GM18861 (cell line): Measurements from ENCODE around the gene SMOC1.

ENCODE experiments used
- ATAC-seq: cut with Tn5 transposase; IDR thresholded peaks from one replicate; pipeline ENCODE4 v1.9.1; 2021; ENCODE audit not compliant: unreplicated experiment

The SMOC1 gene

DNA sequence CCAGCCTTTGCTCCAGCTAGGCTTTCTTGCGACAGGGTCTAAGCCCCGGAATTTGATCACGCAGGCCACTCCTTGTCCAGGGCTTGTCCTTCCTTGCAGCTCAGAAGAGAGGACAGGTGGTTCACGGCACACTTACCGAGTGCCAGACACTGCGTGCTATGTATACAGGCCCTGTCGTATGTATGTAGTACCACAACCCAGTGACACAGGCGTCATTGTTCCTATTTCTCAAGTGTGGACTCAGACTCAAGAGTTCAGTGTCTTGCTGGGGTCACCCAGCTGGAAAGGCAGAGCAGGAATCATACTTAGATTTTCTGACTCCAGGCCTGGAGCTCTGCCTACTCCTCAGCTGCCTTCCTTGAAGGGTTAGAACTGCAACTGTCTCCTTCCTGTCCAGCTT is 153.9 kb downstream of the SMOC1 start:
- ATAC-seq, result no peak

DNA sequence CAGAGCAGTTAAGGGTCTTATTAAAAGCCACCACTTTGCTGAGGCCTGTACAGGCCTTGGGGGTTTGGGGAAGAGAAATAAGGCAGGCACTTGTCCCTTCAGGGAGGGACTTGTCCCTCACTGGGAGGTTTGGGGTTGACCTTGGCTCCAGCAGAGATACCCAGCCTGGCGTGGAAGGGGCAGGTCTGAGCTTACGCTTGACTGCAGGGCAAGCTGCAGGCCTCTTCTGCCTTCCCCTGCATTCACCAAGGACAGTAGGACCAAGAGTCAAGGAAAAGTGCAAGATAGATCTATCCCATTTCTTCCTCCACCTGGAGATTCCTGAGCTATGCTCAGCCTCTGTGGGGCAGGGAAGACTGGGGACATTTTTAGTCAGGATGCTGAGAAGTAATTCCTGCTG is 154.3 kb downstream of the SMOC1 start:
- no peak for ATAC-seq

DNA sequence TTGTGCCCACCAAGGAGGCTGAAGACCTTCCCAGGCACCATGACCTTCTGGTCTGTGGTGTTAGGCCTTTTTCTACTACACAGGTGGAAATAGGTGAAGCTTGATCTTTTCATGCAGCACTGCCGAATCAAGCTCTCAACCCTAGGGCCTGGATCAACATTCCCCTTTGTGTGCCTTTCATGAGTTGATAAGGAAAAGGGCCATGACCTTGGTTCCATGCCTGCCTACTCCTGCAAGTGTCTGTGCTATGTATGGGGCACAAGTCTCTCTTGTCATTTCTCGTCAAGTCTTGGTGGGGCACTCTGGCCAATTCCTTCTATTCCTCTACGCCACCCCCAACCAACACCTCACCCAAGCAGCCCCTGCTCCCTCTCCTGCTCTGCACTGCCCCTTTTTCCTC is 155.0 kb downstream of the SMOC1 start:
- no peak for ATAC-seq

DNA sequence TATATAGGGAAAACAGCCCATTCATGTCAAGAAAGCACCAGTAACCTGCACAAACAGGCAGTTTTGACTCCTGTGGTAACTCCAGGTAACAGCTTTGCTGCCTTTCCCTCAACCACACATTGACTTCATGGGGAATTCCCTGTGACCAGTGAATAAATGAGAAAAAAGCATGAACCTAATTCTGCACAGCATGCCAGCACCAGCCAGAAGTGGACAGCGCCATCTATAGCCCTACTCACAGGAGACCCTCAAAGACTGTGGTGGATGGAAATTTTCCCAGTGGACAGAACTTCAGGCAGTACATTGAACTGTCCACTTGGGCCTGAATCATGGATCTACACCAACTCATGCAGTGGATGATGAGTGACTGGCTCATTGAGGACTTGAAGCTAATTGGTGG is 157.4 kb downstream of the SMOC1 start:
- no peak for ATAC-seq

DNA sequence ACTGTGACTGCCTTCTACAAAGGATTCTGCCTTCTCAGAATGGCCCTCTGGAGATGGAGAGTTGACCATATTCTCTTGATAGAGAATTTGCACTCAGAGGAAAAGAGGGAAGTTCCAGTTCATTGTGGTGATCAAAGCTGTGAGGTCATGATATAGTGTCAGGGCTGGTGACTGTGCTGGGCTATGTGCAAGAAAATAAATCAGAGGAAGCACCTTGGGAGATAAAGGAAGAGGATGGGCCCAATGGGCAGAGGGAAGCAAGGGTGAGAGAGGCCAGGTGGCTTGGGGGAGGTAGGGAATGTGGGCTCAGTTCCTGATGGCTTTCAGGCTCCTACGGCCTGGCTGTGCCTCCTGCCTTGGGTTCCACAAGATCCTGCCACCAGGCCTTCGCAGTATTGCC is 163.8 kb downstream of the SMOC1 start:
- ATAC-seq, result no peak

DNA sequence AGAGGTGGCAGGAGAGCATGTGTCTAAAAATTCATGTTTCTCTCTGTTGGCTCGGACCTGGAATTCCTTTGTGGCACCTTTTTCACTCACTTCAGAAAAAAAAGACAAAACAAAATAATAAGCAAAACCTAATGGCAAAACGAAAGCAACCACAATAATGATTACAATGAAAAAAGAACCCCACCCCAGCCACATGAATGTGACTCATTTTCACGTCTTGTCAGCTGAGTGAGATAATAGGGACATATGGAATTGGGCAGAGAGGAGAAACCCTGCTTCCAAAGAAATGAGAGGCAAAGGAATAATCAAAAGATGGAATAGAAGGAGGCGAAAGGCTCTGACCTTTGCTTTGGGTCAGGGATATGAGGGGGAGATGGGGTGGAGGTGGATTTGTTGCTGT is 166.1 kb downstream of the SMOC1 start:
- no peak for ATAC-seq

DNA sequence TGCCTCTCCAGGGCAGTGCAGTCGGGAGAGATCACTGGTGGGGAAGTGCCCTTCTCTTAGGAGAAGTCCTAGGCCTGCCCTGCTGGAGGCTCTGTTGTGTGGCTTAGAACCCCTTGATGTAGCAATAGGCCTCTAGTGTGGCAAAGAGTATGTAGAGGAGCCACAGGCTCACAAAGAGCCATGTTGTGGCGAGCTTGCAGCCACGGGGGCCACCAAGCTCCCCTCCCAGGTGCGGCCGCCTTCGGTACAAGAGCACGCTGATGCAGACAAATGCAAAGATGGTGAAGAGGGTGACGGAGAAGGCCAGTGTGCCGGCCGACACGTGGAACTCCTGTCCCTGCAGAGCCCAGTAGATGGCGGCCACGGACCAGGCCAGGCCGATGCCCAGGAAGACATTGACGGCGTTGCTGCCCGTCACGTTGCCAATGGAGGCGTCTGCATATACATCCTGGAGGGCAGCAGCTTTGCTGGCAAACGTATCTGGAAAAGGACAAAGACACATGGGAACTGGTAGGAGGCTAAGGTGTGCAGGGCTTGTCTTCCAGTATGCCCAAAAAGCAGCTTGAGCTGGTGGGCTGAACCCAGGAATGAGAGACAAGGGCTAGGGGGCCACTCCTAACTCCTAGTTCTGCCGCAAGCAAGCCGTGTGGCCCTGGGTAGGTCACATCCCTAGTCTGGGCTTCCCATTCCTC is 166.8 kb downstream of the SMOC1 start:
- ATAC-seq, result no peak

DNA sequence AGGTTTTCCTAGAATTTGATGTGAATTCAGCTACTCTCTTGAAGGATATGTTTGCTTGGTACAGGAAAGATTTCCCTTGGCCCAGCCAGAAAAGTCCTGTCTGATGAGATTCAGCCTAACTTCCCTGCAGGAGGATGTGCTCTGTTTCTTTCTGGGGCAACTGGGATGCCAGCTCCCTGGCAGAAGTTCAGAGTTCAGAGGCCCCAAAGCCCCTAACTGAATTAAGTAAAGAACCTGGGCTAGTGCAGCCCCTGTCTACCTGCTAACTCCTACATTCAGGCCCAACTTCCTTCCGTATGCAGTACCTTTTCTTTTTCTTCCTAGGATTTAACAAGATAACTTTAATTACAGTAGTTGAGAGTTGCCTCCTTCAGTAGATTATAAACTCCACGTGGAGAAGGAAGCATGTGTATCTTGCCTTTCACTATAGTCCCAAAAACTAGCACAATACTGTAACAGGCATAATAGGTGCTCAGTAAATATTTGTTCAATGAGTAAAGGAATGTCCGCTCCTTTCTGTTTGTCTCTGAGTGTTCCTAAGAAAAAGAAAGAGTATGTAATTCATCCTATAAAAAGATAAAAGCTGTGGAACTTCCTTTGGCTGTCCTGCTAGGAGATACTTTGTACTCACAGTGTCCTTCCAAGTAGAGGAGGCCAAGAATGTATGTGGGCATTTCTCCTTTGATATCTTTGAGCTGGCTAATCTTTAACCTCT is 168.5 kb downstream of the SMOC1 start:
- ATAC-seq, result no peak

DNA sequence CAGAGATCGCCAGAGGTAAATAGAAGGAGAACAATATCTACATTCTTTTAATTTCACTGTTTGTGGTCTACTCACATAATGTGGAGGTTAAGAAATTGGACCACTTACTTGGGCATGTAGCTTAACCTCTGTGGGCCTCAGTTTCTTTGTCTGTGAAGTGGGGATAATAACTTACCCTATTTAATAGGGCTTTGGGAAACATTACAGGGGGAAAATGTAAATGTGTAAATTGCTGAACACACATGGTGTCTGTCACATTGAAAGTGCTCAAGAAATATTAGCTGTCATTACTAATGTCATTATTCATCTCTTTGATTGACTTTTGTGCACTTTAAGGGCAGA is 169.1 kb downstream of the SMOC1 start:
- no peak for ATAC-seq

DNA sequence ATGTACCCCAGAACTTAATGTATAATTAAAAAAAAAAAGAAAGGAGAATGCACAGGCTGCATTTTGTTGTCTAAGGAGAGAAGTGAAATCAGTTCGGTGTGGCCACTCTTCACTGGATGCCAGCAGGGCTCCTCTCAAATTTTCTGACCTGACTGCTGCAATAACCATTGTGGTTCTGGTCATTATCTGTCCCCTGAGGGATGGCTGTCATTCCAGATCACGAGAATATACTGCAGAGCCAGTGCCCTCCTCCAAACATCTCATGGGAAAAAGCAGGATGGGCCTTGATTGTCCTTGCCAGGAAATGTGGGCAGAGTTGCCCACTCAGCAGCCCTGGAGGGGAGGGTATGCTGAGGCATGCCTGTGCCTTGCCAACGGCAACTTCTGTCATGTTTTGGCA is 170.4 kb downstream of the SMOC1 start:
- no peak for ATAC-seq

DNA sequence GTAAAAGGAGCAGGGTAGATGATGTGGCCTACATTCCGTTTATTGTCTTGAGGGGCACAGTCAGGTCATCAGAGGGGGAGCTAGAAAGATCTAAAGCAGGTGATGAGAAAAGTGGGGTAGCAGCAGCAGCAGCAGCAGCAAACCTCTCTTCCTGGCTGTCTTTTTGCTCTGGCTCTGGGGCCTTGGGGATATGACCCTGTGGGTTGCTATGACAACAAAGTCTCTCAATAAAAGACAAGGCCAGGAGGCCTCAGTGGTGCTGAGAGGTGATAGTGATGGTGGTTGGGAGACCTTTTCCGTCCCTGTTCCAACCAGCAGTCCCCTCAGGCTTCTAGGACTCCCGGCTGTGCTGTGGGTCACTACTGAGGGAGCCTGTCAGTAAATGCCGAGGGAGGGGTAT is 170.9 kb downstream of the SMOC1 start:
- ATAC-seq, result no peak

DNA sequence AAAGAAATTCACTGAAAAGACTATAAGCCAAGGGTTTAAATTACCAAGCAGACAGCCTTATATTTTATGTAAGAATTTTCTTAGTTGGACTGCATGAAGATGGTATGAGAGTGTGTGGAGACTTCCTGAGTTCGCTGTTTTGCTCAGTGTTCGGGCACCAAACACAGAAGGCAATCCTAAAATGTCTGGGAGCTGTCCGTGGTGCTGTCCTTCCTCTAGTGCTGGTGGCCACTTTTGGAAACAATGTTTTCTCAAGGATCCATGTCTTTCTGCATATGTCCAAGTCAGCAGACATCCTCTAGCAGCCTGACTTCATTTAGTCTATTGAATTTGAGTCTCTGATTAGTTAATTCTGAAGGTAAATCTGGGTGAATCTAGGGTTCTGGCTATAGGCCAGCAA is 173.8 kb downstream of the SMOC1 start:
- no peak for ATAC-seq

DNA sequence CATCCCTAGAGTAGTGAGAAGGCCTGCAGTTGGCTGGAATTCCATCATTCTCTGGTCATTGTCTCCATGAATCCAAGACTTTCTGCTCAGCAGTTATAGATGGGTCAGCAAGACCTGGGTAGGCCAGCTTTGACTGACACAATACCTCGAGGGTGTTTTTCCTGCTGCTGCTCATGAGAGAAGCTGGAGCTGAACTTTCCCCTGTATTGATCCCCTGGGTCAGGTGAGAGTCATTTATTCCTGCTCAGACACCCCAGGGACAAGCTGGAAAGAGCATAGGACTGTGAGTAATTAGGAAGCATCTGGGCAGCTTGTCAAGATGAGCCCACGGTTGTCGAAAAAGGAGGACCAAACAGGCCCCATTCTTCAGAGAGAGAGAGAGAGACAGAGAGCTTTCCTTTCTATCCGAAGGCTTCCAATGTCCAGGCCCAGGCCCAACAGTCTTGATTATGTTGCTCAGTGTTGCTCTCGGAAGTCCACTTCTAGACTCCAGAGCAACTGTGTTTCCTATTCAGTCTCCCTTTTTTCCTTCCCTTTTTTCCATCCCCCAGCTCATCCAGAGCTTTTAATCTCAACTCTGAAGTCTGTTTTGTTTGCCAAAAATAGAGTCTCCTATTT is 178.4 kb downstream of the SMOC1 start:
- ATAC-seq, result no peak

DNA sequence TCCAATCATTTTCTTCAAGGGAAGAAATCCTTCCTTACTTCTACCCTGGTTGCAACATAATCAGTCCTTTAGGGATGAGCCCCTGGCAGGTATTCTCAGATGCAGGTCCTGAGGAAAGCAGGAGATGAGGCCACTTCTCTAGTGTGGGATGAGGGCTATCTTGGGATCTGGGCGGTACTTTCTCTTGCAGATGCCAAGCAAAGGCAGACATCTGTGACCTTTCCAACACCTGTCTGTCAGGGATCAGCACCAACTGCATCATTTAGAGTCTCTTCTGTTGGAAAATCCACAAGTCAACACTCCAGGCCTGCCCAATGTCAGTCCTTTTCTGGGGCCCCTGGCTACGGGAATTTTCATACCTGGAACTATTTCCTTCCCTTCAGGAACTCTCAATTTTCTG is 180.3 kb downstream of the SMOC1 start:
- ATAC-seq, result no peak

DNA sequence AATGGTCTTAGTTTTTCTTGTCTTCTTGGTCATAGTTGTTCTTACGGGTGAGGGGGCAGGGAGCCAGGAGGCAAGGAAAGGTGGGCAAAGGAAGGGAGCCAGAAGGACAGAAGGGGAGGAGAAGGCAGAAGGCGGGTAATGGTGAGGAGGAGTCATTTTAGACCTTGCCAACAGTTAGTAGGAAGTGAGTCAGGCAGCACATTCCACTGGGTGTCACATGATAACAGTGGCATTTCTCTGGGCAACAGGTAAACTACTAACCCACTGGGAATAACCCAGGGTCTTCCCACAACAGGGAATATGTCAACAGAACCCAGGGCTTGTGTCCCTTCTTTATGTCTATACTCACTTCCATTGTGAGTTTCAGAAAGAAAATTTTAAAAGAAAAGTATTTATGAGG is 181.9 kb downstream of the SMOC1 start:
- no peak for ATAC-seq

DNA sequence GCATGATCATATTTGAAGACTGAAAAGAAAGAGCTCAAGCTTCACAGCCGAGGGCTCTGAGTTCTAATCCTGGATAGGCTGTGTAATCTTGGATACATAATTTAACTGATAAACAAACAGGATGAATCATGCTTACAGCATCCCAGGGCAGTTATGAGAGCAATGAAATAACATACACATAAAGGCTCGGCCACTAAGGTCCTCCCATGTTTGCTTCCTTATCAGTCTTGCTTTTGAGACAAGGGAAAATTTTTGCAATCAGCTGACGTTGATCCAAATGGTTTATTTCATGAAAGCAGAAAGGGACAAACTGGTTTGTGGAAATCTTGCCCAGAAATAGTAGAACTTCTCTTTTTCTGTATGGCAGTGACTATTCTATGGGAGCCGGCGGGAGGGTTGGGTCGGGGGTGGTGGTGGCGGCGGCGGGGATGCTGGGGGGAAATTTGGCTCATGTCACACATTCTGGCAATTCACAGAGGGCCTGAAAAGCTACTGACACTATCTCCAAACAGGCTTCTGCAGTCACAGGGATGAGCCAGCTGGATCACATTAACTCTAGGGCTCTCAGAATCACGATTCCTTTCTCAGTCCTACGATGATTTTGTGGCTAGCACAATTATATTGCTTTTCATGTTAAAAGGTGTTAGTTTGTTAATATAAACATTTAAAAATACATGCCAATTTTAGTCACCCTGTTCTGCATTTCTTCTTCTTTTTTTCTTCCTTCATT is 185.1 kb downstream of the SMOC1 start:
- no peak for ATAC-seq

DNA sequence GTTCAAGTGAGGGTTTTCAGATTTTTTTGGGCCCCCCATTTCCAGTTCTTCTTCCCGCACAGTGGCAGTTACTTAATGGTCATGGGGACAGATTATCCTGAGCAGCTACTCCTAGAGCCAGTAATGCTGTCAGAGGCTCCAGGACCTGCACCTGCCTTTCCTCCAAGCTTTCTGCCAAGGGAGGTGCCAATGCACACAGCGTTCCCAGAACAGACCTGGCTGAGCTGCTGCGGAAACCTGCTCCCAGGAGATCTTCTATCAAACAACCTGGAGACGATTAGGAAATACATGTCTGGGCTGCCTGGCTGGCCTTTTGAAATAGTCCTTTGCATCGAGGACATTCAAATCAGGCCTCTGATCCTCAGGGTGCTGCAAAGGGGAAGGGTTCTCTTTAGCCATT is 188.6 kb downstream of the SMOC1 start:
- ATAC-seq, result no peak

DNA sequence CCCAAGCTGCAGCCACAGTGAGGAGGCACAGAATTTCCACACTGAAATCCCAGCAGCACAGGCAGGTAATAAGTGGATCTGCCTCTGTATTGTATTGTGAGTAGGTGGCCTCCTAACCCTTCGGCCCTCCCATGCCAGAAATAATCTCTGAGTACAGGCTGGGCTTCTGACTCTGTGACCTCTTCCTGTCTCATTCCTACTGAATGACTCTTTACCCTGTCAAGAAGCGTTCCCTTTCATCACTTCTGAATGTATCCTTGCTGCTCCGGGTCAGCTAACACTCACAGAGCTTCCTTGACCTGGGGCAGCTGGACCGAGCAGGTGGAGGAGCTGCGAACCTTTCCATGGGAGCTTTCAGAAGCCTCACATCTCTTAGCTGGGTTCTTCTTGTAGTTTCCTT is 190.0 kb downstream of the SMOC1 start:
- ATAC-seq, result no peak

DNA sequence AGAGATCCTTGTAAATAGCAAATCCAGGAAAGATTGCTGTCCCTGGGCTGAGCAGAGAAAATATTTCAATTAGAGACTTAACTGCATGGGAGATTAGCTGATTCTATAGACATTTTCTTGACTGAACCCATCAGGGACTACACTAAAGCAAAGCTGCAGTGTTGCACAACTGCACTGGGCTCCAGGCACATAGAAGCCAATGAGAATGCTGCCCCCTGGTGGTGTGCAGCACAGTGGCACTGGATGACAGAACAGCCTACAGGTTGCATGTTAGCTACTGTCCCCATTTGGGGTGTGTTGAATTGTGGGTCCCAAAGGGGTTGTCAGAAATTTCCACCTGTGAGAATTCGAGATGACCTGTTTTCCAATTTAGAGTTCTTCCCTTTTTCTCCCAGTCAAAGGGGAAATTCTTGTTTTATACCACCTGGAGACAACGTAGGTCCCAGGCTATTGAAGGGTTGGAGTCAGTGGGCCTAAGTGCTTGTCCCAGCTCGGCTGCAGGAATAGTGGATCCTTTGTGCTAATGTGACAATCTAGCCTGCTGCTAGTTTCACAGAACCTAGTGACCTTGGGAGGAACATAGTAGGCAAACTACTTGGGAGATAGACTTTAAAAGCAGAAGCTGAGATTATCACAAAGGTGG is 194.8 kb downstream of the SMOC1 start:
- ATAC-seq, result no peak

DNA sequence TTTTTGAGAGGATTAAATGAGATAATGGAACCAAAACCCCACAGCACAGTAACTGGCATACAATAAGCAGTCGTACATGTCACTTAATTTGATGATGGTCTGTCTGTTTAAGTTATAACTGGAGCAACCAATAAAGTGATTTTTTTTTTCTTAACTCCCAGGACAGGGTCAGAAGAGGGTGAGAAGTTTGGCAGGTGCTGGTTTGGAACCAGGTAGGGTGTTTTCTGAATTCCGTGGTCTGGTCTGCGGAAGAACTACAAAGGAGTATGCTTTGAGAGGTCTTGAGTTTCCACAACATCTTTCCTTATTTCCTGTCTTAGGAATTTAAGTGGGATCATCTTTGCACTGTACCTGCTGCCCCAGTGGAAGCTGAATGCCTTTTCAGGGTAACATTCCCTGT is 197.8 kb downstream of the SMOC1 start:
- no peak for ATAC-seq

DNA sequence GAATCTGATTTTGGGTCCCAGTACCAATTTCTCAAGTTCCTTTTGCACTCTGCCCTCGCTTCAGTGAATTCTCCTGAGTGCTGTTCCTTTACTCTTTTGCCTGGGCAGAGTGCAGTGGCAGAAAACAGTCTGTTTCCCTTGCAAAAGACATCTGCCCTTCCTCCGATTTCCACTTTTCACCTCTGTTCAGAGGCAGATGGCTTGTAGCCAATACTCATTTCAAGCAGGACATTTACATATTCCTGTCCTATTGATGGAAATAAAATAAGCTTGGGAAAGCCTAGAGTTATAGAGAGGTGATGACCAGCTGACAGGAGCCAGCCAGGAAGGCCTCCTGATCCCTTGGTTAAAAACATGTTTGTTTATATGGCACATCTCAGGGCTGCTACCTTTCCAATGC is 198.5 kb downstream of the SMOC1 start:
- ATAC-seq, result no peak

DNA sequence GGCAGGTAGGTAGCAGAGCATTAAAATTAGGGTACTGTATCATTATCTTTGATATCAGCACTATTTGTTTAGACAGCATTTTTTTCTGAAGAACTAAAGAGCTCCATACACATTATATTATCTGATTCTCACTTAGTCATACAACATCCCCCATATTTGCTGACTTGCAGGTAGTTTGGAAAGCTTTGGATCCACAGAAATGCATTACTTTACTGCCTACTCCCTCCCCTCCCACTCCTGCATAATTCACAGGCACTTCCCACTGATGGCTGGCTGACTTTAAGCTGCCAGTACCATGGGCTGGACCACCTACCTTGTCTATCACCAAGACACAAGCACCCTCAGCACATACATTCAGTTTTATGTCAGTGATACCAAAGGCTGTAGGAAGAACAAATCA is 199.1 kb downstream of the SMOC1 start:
- no peak for ATAC-seq
